Ascending aorta (tissue), 2 donors: ENCODE measurements around the gene LTA. TPM values are rescaled to one million over a fixed set of nuclear protein-coding genes. Genes with fewer than 3 reads are reported as not detected.
"Not testable (repeated sequence)": the region's sequence is repeated elsewhere in the genome, so short reads cannot be mapped to it uniquely, and the experiment has no call there.

ENCODE experiments used
- DNase-seq, 2 donors: peaks; one replicate each; pipeline ENCODE4 v3.0.0-alpha.2; 2019; ENCODE audit warnings: low spot score in 2 of 2
- H3K27ac ChIP-seq, 2 donors: fragments of 200-600 bp; sonication (generic); one replicate each; pipeline ENCODE4 v1.5.1; 2016 to 2017; ENCODE audit warnings: mild to moderate bottlenecking in 1 of 2
- H3K27me3 ChIP-seq: fragments of 200-600 bp; sonication (generic); one replicate; pipeline ENCODE4 v1.5.1; 2017
- H3K36me3 ChIP-seq, 2 donors: fragments of 200-600 bp; sonication (generic); one replicate each; pipeline ENCODE4 v1.5.1; 2016
- H3K4me1 ChIP-seq, 2 donors: fragments of 200-600 bp; sonication (generic); one replicate each; pipeline ENCODE4 v1.5.1; 2016 to 2017; ENCODE audit warnings: mild to moderate bottlenecking in 1 of 2
- H3K4me3 ChIP-seq, 2 donors: fragments of 200-600 bp; sonication (generic); one replicate each; pipeline ENCODE4 v1.5.1; 2016 to 2017; ENCODE audit warnings: mild to moderate bottlenecking in 1 of 2
- H3K9me3 ChIP-seq, 2 donors: fragments of 200-600 bp; sonication (generic); one replicate each; pipeline ENCODE4 v1.5.1; 2016
- CTCF ChIP-seq, 3 experiments: fragments of 200-600 bp in 2 of 3; fragments of 450-650 bp in 1 of 3; sonication (generic) in 2 of 3; IDR thresholded peaks; one replicate each; pipeline ENCODE4 v1.5.1; 2016 to 2019; ENCODE audit warnings: antibody characterized with exemption in 3 of 3, mild to moderate bottlenecking in 1 of 3, moderate library complexity in 1 of 3
- intact Hi-C: fragments of 100-400 bp; cut with DNase I; formaldehyde crosslinking; loops from one replicate; pipeline ENCODE4 v1.15.1; 2023
- total RNA-seq: library from RNA; depleted of rRNA; stranded (reverse); fragments of >200 nt; gene quantifications from one replicate; pipeline ENCODE4 v1.1.0, GENCODE V29; 2016

LTA gene
- total RNA-seq, 1 donor from 2014 or later, result not detected

GRCh38 chr6:31551371-31551770, 20.7 kb upstream of the LTA start:
- peaks cover 0 to 25% of the 10 kb centered on the region in 2 donors for H3K36me3 ChIP-seq
- peak in 2 of 3 experiments; percentile 7 to 43 for TF ChIP-seq CTCF (IDR thresholded peaks at IDR 0.05)
- DNase-seq, result not testable (repeated sequence)

GRCh38 chr6:31556307-31556706, 15.8 kb upstream of the LTA start:
- H3K36me3 ChIP-seq, result peaks cover 17 to 42% of the 10 kb centered on the region in 2 donors
- intact Hi-C loops, result no loop called here
- TF ChIP-seq CTCF (IDR thresholded peaks at IDR 0.05), result no peak
- no peaks in the 10 kb centered on the region for H3K9me3 ChIP-seq
- H3K4me1 ChIP-seq, result peaks cover 4 to 6% of the 10 kb centered on the region in 2 donors
- H3K27ac ChIP-seq, result no peak overlapping the region
- no peak overlapping the region for H3K4me3 ChIP-seq
- H3K27me3 ChIP-seq, result no peaks in the 10 kb centered on the region
- DNase-seq, result no peak

More at GRCh38 chr6:31551371-31551770, 20.7 kb upstream of the LTA start:
- H3K4me1 ChIP-seq, H3K4me3 ChIP-seq, H3K27ac ChIP-seq, H3K9me3 ChIP-seq, H3K27me3 ChIP-seq, intact Hi-C loops: not testable (repeated sequence)

- Histone ChIP-seq H3K27ac (no peak overlapping the region), H3K9me3 (no peaks in the 10 kb centered on the region), H3K27me3 (no peaks in the 10 kb centered on the region)
Observed at GRCh38 chr6:31557443-31558317, 14.4 kb upstream of the LTA start.

GRCh38 chr6:31558318-31558625, 13.8 kb upstream of the LTA start:
- peaks cover 17 to 33% of the 10 kb centered on the region in 2 donors for H3K36me3 ChIP-seq
- no peak overlapping the region for H3K4me3 ChIP-seq
- peaks cover 4 to 6% of the 10 kb centered on the region in 2 donors for H3K4me1 ChIP-seq
- DNase-seq, result no peak
- intact Hi-C loops, result no loop called here
- no peak overlapping the region for H3K27ac ChIP-seq
- no peaks in the 10 kb centered on the region for H3K9me3 ChIP-seq
- TF ChIP-seq CTCF (IDR thresholded peaks at IDR 0.05), result no peak
- H3K27me3 ChIP-seq, result no peaks in the 10 kb centered on the region

More at GRCh38 chr6:31557443-31558317, 14.4 kb upstream of the LTA start:
- H3K36me3 ChIP-seq, result peaks cover 17 to 33% of the 10 kb centered on the region in 2 donors
- DNase-seq, result no peak
- intact Hi-C loops, result no loop called here
- H3K4me1 ChIP-seq, result peaks cover 4 to 6% of the 10 kb centered on the region in 2 donors
- no peak for TF ChIP-seq CTCF (IDR thresholded peaks at IDR 0.05)
- H3K4me3 ChIP-seq, result no peak overlapping the region

GRCh38 chr6:31558631-31559500, 13.2 kb upstream of the LTA start:
- Histone ChIP-seq H3K4me3 (no peak overlapping the region), H3K4me1 (peaks cover 4 to 6% of the 10 kb centered on the region in 2 donors), H3K36me3 (peaks cover 17 to 33% of the 10 kb centered on the region in 2 donors), H3K27me3 (no peaks in the 10 kb centered on the region), H3K9me3 (no peaks in the 10 kb centered on the region), H3K27ac (peak overlapping the region in 1 of 2 donors; percentile 54)
- intact Hi-C loops, result no loop called here
- TF ChIP-seq CTCF (IDR thresholded peaks at IDR 0.05), result no peak
- DNase-seq, result no peak
